Stomach (tissue), 9 donors: ENCODE results near the gene HPS1. TPM values are rescaled to one million over a fixed set of nuclear protein-coding genes. Genes with fewer than 3 reads are reported as not detected.

Experiments
- DNase-seq, 2 donors: peaks; one replicate each; pipeline versions ENCODE4 v3.0.0 to v3.0.0-alpha.2; 2013 to 2019
- H3K27ac ChIP-seq, 5 donors: fragments of 200-600 bp in 4 of 5; sonication (generic) in 4 of 5; one replicate each; pipeline ENCODE4 v1.5.1; 2013 to 2019; ENCODE audit warnings: mild to moderate bottlenecking in 1 of 5, moderate library complexity in 1 of 5
- H3K27me3 ChIP-seq, 3 donors: fragments of 200-600 bp; sonication (generic); one replicate each; pipeline ENCODE4 v1.5.1; 2017 to 2019; ENCODE audit warnings: mixed run types in 1 of 3
- H3K36me3 ChIP-seq, 4 donors: fragments of 200-600 bp; sonication (generic); 1 replicate in 3 of 4; 2 replicates in 1 of 4; pipeline ENCODE4 v1.5.1; 2016 to 2019
- H3K4me1 ChIP-seq, 4 donors: fragments of 200-600 bp; sonication (generic); one replicate each; pipeline ENCODE4 v1.5.1; 2016 to 2019
- H3K4me3 ChIP-seq, 4 donors: fragments of 200-600 bp; sonication (generic) in 3 of 4; one replicate each; pipeline ENCODE4 v1.5.1; 2016 to 2019; ENCODE audit warnings: mild to moderate bottlenecking in 1 of 4
- H3K9me3 ChIP-seq, 4 donors: fragments of 200-600 bp; sonication (generic); one replicate each; pipeline ENCODE4 v1.5.1; 2016 to 2019
- CTCF ChIP-seq, 7 experiments: fragments of 450-650 bp in 4 of 7; fragments of 200-600 bp in 3 of 7; sonication (generic) in 3 of 7; IDR thresholded peaks; one replicate each; pipeline ENCODE4 v1.5.1; 2016 to 2019; ENCODE audit warnings: antibody characterized with exemption in 7 of 7, control low read depth in 2 of 7, mild to moderate bottlenecking in 1 of 7
- EP300 ChIP-seq: sonication (generic); formaldehyde crosslinking; IDR thresholded peaks from one replicate; pipeline ENCODE4 v1.6.1; 2017; ENCODE audit warnings: antibody characterized with exemption
- POLR2A ChIP-seq, 4 donors: fragments of 450-650 bp; IDR thresholded peaks; one replicate each; pipeline ENCODE4 v1.6.1; 2016; ENCODE audit warnings: antibody characterized with exemption in 4 of 4, control low read depth in 2 of 4, mild to moderate bottlenecking in 1 of 4, moderate library complexity in 1 of 4
- POLR2AphosphoS5 ChIP-seq, 3 donors: sonication (generic); formaldehyde crosslinking; IDR thresholded peaks; one replicate each; pipeline ENCODE4 v1.6.1; 2016; ENCODE audit warnings: antibody characterized with exemption in 3 of 3
- WGBS, 5 donors: extraction: QIAGEN DNeasy Blood & Tissue Kit in 3 of 5; methylation state at CpG; one replicate each; pipeline versions ENCODE4 v1.1.5 to v1.1.7; 2013 to 2018; 5-methylcytosine and 5-hydroxymethylcytosine counted together
- intact Hi-C: fragments of 100-400 bp; cut with DNase I; formaldehyde crosslinking; loops from one replicate; pipeline ENCODE4 v1.15.1; 2023; ENCODE audit warnings: low total_unique reads
- polyA plus RNA-seq, 3 donors: library from polyadenylated mRNA; stranded (reverse); fragments of 200-250 nt; gene quantifications; one replicate each; pipeline ENCODE4 v1.2.3, GENCODE V29; 2013
- total RNA-seq, 5 donors: library from RNA; depleted of rRNA; stranded (reverse); fragments of >200 nt; gene quantifications; one replicate each; pipeline versions ENCODE4 v1.1.0 to v1.2.3, GENCODE V29; 2014 to 2016
- donor health status: healthy with polysubstance abuse.
- donor health status: Bipolar disorder and iron deficiency.
- donor health status: healthy.

Gene HPS1
- total and polyA plus RNA-seq, 8 donors = 15.1 to 140 (median 49.1) TPM

- intact Hi-C loops = no loop called here
- Histone ChIP-seq H3K4me1 (peaks cover 16 to 29% (median 21%) of the 10 kb centered on the region in 4 donors), H3K27me3 (no peaks in the 10 kb centered on the region), H3K9me3 (no peaks in the 10 kb centered on the region), H3K4me3 (no peak overlapping the region), H3K36me3 (peaks cover 30 to 68% (median 64%) of the 10 kb centered on the region in 4 donors), H3K27ac (no peak overlapping the region)
- 90 to 95% (median 92%) methylated on average over 17 to 21 of the region's 21 CpGs for WGBS, 5 donors
- no peak for DNase-seq
- TF ChIP-seq CTCF (IDR thresholded peaks at IDR 0.05) (no peak), POLR2AphosphoS5 (IDR thresholded peaks at IDR 0.05) (no peak), POLR2A (IDR thresholded peaks at IDR 0.05) (no peak), EP300 (no peak)
Measured at GRCh38 chr10:98417973-98418664, 28.6 kb downstream of the HPS1 start.

GRCh38 chr10:98417481-98417959, 29.2 kb downstream of the HPS1 start:
- intact Hi-C loops = no loop called here
- no peak overlapping the region for H3K4me3 ChIP-seq
- no peak overlapping the region for H3K27ac ChIP-seq
- H3K4me1 ChIP-seq = peaks cover 16 to 32% (median 22%) of the 10 kb centered on the region in 4 donors
- TF ChIP-seq POLR2A (IDR thresholded peaks at IDR 0.05) (no peak), POLR2AphosphoS5 (IDR thresholded peaks at IDR 0.05) (no peak), CTCF (IDR thresholded peaks at IDR 0.05) (no peak), EP300 (no peak)
- peaks cover 30 to 62% (median 58%) of the 10 kb centered on the region in 4 donors for H3K36me3 ChIP-seq
- WGBS, 5 donors = 87 to 92% (median 92%) methylated on average over 7 to 19 of the region's 19 CpGs
- no peaks in the 10 kb centered on the region for H3K9me3 ChIP-seq
- no peak for DNase-seq
- H3K27me3 ChIP-seq = no peaks in the 10 kb centered on the region

- H3K27me3 ChIP-seq = no peaks in the 10 kb centered on the region
- TF ChIP-seq CTCF (IDR thresholded peaks at IDR 0.05) (no peak), POLR2AphosphoS5 (IDR thresholded peaks at IDR 0.05) (no peak), EP300 (no peak), POLR2A (IDR thresholded peaks at IDR 0.05) (no peak)
- intact Hi-C loops = no loop called here
- WGBS, 5 donors = 82 to 92% (median 90%) methylated on average over 11 to 18 of the region's 18 CpGs
- DNase-seq = no peak
- H3K4me3 ChIP-seq = no peak overlapping the region
- H3K27ac ChIP-seq = no peak overlapping the region
- peaks cover 16 to 40% (median 26%) of the 10 kb centered on the region in 4 donors for H3K4me1 ChIP-seq
- H3K9me3 ChIP-seq = no peaks in the 10 kb centered on the region
- H3K36me3 ChIP-seq = peaks cover 25 to 55% (median 51%) of the 10 kb centered on the region in 4 donors
Measured at GRCh38 chr10:98416606-98417388, 29.9 kb downstream of the HPS1 start.

- intact Hi-C loops = no loop called here
- WGBS, 5 donors = 59 to 69% (median 66%) methylated on average over 8 of the region's 8 CpGs
- Histone ChIP-seq H3K9me3 (no peaks in the 10 kb centered on the region), H3K4me3 (no peak overlapping the region), H3K4me1 (peaks cover 16 to 45% (median 31%) of the 10 kb centered on the region in 4 donors), H3K36me3 (peaks cover 25 to 46% (median 45%) of the 10 kb centered on the region in 4 donors), H3K27me3 (no peaks in the 10 kb centered on the region), H3K27ac (peak overlapping the region; percentile 3 to 84 (median 79))
- DNase-seq = no peak
- no peak for TF ChIP-seq POLR2A (IDR thresholded peaks at IDR 0.05)
- TF ChIP-seq POLR2AphosphoS5 (IDR thresholded peaks at IDR 0.05) = no peak
- TF ChIP-seq CTCF (IDR thresholded peaks at IDR 0.05) = no peak
- TF ChIP-seq EP300 = no peak
Measured at GRCh38 chr10:98415731-98416119, 31.0 kb downstream of the HPS1 start.
